Measurements from ENCODE around the gene SLC17A7.

Gene SLC17A7

GRCh38 chr19:49441210-49441959 is at the start of gene SLC17A7:
TSS of gene SLC17A7 (minus strand) at chr19:49441527. CDS start at chr19:49441379, 148 bp downstream.
- TF ChIP-seq ZFX (IDR thresholded peaks at IDR 0.05), result no peak
- no peak for TF ChIP-seq CTCF (conservative IDR thresholded peaks at IDR 0.05)
- H3K27ac ChIP-seq, result no peak within 1 kb of the TSS

- H3K27ac ChIP-seq, result peak overlapping the region; percentile 97
- TF ChIP-seq ZFX (IDR thresholded peaks at IDR 0.05), result no peak
- no peak for TF ChIP-seq CTCF (conservative IDR thresholded peaks at IDR 0.05)
Measured at GRCh38 chr19:49490287-49491029, 49.1 kb upstream of the SLC17A7 start.

- peak overlapping the region; percentile 97 for H3K27ac ChIP-seq
- TF ChIP-seq ZFX (IDR thresholded peaks at IDR 0.05), result no peak
- TF ChIP-seq CTCF (conservative IDR thresholded peaks at IDR 0.05), result no peak
Measured at GRCh38 chr19:49489601-49490167, 48.4 kb upstream of the SLC17A7 start.

GRCh38 chr19:49488863-49489537 is 47.7 kb upstream of the SLC17A7 start:
- no peak for TF ChIP-seq CTCF (conservative IDR thresholded peaks at IDR 0.05)
- TF ChIP-seq ZFX (IDR thresholded peaks at IDR 0.05), result no peak
- peak overlapping the region; percentile 97 for H3K27ac ChIP-seq

GRCh38 chr19:49488046-49488862 is 46.9 kb upstream of the SLC17A7 start:
- TF ChIP-seq CTCF (conservative IDR thresholded peaks at IDR 0.05), result no peak
- no peak for TF ChIP-seq ZFX (IDR thresholded peaks at IDR 0.05)
- peak overlapping the region; percentile 97 for H3K27ac ChIP-seq

- peak within 1 kb of the TSS; percentile 97 for H3K27ac ChIP-seq
- TF ChIP-seq CTCF (conservative IDR thresholded peaks at IDR 0.05) (no peak), ZFX (IDR thresholded peaks at IDR 0.05) (peak; percentile 75; the same call in 1 of the 2 replicates)
Measured at GRCh38 chr19:49487277-49488045, 46.1 kb upstream of the SLC17A7 start, which contains the start of gene RPL13A. TSS of gene RPL13A (plus strand) at chr19:49487608. CDS start at chr19:49487630, 22 bp downstream.

Data from C4-2B (cell line).